ENCODE results near the gene SNX24.

The SNX24 gene

GRCh38 chr5:122895141-122895540 lies 49.7 kb downstream of the SNX24 start:
- H3K27me3 ChIP-seq (ENCODE audit: insufficient read depth, poor library complexity, severe bottlenecking) = no peaks in the 10 kb centered on the region
- TF ChIP-seq REST (IDR thresholded peaks at IDR 0.05; ENCODE audit: insufficient replicate concordance, low read depth) = no peak
- no peak for TF ChIP-seq POLR2AphosphoS5 (IDR thresholded peaks at IDR 0.05; ENCODE audit: low read depth)
- TF ChIP-seq SPI1 (IDR thresholded peaks at IDR 0.05; ENCODE audit: borderline replicate concordance, low read depth) = no peak
- TF ChIP-seq GABPA (IDR thresholded peaks at IDR 0.05; ENCODE audit: low read depth) = no peak
- TF ChIP-seq CTCF (IDR thresholded peaks at IDR 0.05; ENCODE audit: insufficient read depth, low read length) = no peak
- H3K4me3 ChIP-seq (replicated peaks; ENCODE audit: insufficient read depth, low read length) = no peak overlapping the region
- no peak overlapping the region for H3K27ac ChIP-seq (replicated peaks)
- no peak for DNase-seq (ENCODE audit: low read depth in 1 of 2, low spot score in 1 of 2)

DNA sequence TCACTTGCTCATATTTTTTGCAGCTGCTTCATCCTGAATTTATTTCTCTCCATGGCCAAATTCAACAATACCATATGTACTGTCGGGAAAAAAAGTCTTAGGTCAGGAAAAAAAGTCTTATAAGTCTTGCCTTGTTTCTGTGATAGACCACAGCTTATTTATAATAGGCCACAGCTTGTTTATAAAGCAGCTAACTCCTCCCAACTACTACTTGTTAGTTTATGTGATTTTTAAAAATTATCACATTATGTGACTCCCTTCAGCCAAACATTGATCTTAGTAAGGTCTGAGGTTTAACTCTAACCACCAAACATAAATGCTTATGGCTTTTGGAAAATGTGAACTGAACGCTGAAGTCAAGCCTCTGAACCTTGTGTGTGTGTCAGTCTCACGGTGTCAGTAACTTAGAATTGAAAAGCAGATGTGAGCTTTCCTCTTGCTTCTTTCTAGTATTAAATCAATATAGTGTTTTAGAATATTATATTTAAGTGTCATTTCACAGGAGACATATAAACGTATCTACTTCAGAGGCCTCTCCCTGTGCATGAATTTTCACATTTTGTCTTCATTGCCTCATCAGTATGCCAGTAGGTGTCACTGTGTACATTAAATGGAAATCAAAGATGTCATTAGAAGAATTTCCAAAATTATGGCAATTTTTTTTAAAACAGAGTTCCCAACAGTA lies 51.3 kb downstream of the SNX24 start:
- DNase-seq (ENCODE audit: low read depth in 1 of 2, low spot score in 1 of 2) = no peak
- no peak overlapping the region for H3K4me3 ChIP-seq (replicated peaks; ENCODE audit: insufficient read depth, low read length)
- no peak for TF ChIP-seq CTCF (IDR thresholded peaks at IDR 0.05; ENCODE audit: insufficient read depth, low read length)
- no peak for TF ChIP-seq POLR2AphosphoS5 (IDR thresholded peaks at IDR 0.05; ENCODE audit: low read depth)
- no peak for TF ChIP-seq GABPA (IDR thresholded peaks at IDR 0.05; ENCODE audit: low read depth)
- no peak for TF ChIP-seq SPI1 (IDR thresholded peaks at IDR 0.05; ENCODE audit: borderline replicate concordance, low read depth)
- TF ChIP-seq REST (IDR thresholded peaks at IDR 0.05; ENCODE audit: insufficient replicate concordance, low read depth) = no peak
- no peaks in the 10 kb centered on the region for H3K27me3 ChIP-seq (ENCODE audit: insufficient read depth, poor library complexity, severe bottlenecking)
- no peak overlapping the region for H3K27ac ChIP-seq (replicated peaks)

- no peak for TF ChIP-seq POLR2AphosphoS5 (IDR thresholded peaks at IDR 0.05; ENCODE audit: low read depth)
- no peak for TF ChIP-seq SPI1 (IDR thresholded peaks at IDR 0.05; ENCODE audit: borderline replicate concordance, low read depth)
- TF ChIP-seq GABPA (IDR thresholded peaks at IDR 0.05; ENCODE audit: low read depth) = no peak
- TF ChIP-seq REST (IDR thresholded peaks at IDR 0.05; ENCODE audit: insufficient replicate concordance, low read depth) = no peak
- no peak for TF ChIP-seq CTCF (IDR thresholded peaks at IDR 0.05; ENCODE audit: insufficient read depth, low read length)
- Histone ChIP-seq H3K27me3 (ENCODE audit: insufficient read depth, poor library complexity, severe bottlenecking) (no peaks in the 10 kb centered on the region), H3K27ac (replicated peaks) (no peak overlapping the region), H3K4me3 (replicated peaks; ENCODE audit: insufficient read depth, low read length) (no peak overlapping the region)
- no peak for DNase-seq (ENCODE audit: low read depth in 1 of 2, low spot score in 1 of 2)
These were observed 51.8 kb downstream of the SNX24 start for GRCh38 chr5:122897283-122897602.

Measured in HL-60 (cell line).